Activated CD8-positive, alpha-beta memory T cell treated with anti-CD3 and anti-CD28 coated beads for 1 hour (primary cell): Measurements from ENCODE around the gene MMP24.

ENCODE experiments used
- DNase-seq, 2 donors: peaks; one replicate each; pipeline ENCODE4 v3.0.0-alpha.2; 2020; ENCODE audit warnings: low read depth in 1 of 2; ENCODE audit errors: extremely low read depth in 1 of 2

The MMP24 gene

DNA sequence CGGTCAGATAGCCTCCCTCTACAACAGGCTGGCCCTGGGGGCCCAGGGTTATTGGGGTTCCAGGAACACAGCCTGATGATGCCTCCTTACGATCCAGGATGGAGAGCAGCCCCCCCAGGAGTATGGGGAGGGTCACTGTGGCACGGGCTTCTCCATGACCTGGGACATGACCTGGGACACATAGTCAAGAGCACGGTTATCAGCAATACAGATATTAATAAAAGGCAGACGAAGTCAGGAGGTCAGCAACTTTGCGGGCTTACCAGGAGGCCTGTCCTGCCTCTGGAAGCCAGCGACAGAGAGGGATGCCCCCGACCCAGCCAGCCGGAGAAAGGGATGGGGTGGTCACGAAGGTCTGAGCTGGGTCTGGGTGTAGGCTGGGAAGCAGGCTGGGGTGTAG, 50.6 kb downstream of the MMP24 start:
- no peak for DNase-seq

DNA sequence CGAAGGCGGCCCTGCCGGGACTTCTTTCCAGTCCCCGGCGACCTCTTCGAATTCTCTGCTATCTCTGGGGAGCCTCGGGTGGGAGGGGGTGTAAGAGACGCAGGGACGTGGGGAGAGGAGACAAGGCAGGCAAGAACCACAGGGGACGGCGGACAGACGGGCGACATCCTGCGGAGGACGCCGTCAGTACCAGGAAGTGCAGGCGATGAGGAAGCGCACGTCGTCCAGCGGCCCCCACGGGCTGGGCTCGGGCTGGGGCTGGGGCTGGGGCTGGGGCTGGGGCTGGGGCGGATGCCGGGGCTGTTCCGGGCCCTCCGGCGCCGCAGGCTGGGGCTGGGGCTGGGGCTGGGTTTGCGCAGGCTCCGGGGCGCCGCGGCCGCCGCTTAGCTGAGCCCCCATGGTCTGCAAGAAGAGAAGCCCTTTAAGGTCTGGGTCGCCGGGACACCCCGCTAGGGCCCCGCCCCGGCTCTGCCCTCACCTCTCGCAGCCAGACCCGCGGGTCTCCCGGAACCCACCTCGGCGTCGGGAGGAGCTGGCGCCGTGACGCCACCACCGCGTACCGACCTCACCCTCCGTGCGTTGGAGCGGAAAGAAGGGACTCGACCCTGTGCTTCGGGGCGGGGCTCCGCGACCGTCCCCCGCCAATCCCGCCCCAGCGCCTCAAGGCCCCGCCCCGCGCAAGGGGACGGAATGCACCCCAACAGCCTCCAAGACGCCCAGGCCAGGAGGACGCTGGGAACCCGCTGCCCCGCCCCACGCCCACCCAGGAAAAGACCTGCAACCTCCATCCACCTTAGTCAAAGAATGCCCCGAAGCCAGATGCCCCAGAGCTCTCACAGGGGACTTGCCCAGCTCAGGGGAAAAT, 51.3 kb downstream of the MMP24 start, which contains the start of gene MMP24OS:
TSS of gene MMP24OS (minus strand) at position 592 of the 865 bp plus-strand sequence. CDS start at position 399, 193 bp downstream.
- DNase-seq: peak; percentile 73 to 78

DNA sequence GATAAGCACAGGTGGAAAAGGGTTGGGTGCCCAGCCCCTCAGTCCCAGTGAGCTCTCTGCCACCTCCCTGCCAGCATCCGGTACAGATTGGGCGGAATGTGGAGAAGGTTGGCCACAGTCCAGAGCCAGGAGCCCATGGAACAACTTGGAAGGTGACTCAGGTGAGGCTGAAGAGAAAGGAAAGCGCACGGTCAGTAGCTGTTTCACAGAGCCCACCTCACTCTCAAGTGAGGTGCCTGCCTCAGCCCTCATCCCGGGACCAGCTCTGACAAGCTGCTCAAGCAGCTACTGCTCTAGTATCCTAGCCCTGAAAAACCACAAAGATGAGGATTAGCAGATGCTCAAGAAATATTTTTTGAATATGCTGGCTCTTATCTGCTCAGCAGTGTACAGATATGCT, 52.5 kb downstream of the MMP24 start:
- no peak for DNase-seq

DNA sequence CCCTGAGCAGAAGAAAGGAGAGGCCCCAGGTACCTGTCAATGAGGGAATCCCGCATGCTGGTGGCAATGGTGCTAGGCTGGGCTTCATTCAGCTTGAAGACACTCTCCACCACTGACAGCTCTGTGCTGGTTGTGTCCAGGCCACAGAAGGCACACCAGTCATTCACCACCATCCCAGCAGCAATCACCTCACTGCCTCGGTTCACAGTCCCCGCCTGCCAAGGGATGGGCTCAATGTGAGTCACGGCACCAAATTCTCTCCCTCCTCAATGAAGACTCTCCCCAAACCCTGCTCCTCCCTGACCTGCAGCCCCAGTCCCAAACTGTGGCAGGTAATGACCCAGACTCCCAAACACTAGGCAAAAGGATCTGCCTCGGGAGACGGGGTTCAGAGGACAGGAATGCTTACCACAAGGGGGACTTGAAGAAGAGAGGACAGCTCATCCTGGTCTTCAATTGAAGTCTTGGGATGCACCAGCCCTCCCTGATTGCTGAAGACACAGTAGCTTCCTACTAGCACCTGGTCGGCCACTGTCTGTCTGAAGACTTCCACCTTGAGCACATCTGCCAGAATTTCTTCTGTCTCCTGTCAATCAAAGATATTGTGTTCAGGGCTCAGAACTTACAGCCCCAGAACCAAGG, 53.2 kb downstream of the MMP24 start:
- DNase-seq: no peak

DNA sequence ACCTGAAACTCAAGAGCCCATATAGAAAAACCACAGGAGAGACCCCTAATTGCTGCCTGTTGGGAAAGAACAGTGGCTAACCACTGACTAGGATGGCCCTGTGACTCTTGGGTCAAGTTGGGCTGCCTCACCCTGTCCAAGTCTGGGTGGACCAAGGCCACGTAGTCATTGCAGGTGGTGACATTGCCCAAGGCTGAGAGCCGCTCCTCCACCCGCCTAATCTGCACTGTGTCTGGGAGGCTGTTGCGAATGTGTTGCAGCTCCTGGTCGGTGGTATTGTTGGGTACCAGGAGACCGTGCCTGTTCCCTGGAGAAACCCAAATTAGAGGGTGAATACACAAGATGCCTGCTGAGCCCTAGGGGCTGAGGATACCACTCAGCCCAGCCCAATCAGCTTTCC, 54.0 kb downstream of the MMP24 start:
- no peak for DNase-seq

DNA sequence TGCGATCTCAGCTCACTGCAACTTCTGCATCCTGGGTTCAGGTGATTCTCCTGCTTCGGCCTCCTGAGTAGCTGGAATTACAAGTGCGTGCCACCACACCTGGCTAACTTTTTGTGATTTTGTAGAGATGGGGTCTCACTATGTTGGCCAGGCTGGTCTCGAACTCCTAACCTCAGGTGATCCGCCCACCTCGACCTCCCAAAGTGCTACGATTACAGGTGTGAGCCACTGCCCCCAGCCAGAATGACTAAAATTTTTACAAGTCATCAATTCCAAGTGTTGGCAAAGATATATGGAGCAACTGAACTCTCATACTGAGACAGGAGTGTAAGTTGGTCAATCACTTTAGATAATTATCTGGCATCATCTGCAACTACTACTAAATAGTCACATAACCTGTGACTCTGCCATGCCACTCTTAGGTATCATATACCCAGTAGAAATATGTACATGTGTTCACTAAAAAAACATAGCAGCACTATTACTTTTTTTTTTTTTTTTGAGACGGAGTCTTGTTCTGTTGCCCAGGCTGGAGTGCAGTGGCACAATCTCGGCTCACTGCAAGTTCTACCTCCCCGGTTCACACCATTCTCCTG, 55.1 kb downstream of the MMP24 start:
- DNase-seq: no peak

DNA sequence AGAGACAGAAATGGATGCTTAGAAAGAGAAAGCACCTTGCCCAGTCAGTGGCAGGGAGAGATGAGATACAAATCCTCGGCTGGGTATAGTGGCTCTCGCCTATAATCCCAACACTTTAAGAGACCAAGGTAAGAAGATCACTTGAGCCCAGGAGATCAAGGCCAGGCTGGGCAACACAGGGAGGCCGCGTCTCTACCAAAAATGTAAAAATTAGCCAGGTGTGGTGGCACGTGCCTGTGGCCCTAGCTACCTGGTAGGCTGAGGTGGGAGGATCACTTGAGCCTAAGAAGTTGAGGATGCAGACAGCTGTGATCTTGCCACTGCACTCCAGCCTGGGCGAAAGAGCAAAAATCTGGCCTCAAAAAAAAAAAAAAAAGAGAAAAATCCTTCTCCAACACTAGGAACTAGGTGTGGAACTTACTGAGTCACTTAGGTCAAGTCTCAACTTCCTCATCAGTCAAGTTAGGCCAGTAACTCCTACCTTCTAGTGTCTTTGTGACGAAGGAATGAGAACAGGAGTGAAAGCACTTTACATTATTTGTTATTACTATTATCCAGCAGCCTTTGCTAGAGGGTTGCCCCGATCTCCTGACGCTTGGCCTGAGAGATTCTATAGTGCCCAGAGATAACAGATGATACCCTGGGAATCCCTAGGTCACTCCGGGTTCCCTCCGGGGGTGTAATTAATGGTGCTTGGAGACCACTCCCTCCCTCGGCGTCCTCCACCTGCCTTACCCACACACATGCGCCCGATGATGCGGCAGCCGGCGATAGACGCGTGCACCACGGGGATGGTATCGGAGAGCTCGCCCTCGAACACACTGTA, 57.2 kb downstream of the MMP24 start:
- no peak for DNase-seq

GRCh38 chr20:35284267-35284991, 57.9 kb downstream of the MMP24 start, which contains the start of gene EIF6:
Gene EIF6 (minus strand): TSS chr20:35284772. CDS start chr20:35284487, 285 bp downstream.
- peak in 1 of 2 donors; percentile 51 for DNase-seq

- DNase-seq: no peak
Measured at GRCh38 chr20:35284992-35285805, 58.7 kb downstream of the MMP24 start.

- DNase-seq: no peak
Measured at GRCh38 chr20:35285806-35286076, 59.3 kb downstream of the MMP24 start.

- DNase-seq: no peak
Measured at GRCh38 chr20:35286077-35286898, 59.8 kb downstream of the MMP24 start.

DNA sequence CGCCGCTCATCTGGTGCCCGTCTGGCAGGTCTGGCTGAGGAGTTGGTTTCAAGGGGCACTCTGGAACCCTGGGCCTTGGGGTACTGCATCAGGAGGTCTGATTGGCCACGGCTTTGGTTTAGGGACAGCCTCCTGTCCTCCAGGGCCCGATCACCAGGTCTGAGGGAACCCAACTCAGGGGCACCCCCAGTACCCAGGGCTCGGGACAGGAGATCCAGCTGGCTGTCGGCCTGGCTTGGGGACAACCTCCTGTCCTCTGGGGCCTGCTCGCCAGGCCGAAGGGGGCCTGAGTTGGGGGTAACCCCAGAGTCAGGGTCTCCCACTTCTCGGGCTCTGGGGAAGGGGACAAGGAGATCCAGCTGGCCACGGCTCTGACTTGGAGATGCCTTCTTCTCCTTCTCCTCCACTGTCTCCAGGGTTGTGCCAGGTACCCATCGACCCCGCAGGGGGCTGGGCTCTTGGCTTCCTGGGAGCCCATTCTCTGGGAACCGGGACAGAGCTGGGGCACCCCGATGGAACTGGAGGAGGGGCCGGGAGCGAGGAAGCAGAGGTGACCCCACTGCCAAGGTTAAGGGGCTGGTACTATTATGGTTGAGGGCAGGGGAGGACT, 60.5 kb downstream of the MMP24 start:
- no peak for DNase-seq

DNA sequence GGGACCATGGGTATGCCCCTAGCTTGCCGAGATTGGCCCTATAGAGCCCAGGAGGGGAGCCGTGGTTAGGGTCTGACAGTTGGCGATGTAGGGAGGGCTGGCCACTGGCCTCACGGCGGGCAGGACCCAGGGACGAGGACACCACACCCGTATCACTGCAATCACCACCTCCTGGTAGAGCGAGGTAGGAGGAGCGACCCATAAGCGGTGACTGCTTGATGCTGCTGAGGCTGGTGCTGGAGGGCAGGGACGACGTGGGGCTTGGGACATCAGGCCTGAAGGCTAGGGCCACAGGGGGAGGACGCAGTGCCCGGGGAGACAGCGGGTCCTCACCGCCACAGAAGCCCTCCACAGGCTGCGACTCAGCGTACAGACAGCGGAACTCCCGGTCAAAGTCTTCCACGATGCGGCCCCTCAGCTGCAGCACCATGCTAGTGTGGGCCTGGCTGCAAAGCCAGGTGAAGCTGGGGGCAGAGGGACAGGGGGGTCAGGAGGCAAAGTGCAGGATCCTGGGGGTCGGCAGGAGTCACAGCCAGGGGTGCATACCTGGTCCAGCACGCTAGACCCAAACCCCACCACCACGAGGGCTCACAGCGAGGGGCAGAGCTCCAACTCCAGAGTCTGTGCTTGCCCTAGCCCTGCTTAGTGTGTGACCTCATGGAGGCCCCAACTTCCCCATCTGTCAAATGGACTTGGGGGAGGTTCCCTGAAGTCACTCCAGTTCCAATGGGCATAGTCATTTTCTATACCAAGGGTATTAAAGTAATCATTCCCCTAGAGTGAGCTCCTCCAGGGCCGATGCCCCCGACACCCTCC, 61.2 kb downstream of the MMP24 start:
- no peak for DNase-seq

DNA sequence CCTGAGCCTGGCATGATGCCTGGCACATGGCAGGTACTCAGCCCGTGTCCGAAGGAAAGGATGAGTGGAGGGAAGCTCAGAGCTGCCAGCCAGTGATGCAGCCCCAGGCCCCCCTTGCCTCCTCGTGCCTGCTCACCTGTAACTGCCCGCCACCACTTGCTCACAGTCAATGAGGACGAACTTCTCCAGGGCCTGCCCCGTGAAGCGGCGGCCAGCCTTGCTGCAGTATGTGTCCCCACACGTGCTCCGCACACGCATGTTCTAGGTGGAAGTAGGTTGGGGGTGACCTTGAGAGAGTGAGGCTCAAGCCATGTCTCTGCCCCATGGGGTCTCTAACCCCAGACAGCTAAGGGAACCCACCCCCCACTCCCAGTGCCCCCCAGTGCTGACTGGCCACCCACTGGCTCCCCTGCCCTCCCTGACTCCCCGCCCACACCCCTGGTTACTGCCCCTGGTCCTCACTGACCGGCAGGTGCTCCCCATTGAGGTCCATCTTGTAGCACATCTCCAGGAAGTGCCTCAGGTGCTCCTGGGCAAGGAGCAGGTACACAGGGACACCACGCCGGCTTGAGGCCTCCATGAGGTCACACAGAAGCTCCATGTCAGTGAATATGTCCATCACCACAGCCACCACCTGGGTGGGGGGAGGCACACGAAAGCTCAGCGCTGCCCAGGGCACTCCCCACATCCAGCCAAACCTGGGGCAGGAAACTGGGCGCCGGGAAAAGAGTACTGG, 62.0 kb downstream of the MMP24 start:
- DNase-seq: no peak

GRCh38 chr20:35290186-35290886, 63.8 kb downstream of the MMP24 start:
- DNase-seq: no peak

DNA sequence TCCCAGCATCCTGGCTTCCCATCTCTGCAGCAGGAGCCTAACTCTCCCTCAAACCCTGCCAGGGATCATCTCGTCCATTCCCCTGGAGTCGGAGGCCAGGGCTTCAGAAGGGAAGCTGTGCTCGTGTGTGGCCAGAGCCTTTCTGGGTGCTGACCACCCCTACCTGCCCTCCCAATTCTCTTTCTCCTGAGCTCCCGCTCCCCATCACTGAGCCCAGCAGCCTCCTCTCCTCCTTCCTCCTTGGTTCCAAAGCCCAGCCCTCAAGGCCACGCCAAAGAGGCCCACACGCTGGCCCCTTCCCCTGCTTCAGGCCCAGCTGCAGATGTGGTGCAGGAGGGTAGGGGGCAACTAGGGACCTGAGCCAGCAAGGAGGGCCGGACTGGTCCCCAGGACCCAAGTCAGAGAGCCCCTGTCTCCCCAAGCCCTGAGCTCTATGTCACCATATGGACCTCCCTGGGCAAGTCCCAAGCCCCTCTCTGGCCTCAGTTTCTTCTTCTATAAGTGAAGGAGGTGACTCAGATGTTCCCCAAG, 64.5 kb downstream of the MMP24 start:
- no peak for DNase-seq
